Suprapubic skin (tissue), 4 donors: Measurements from ENCODE around the gene OSBPL6.

Source experiments
- EP300 ChIP-seq: sonication (generic); formaldehyde crosslinking; IDR thresholded peaks from one replicate; pipeline ENCODE4 v1.6.1; 2017; ENCODE audit warnings: antibody characterized with exemption
- POLR2A ChIP-seq, 2 donors: fragments of 450-650 bp; IDR thresholded peaks; one replicate each; pipeline ENCODE4 v1.6.1; 2017; ENCODE audit warnings: antibody characterized with exemption in 2 of 2, mild to moderate bottlenecking in 2 of 2, moderate library complexity in 2 of 2
- POLR2AphosphoS5 ChIP-seq, 3 donors: sonication (generic); formaldehyde crosslinking; IDR thresholded peaks; one replicate each; pipeline ENCODE4 v1.6.1; 2017; ENCODE audit warnings: antibody characterized with exemption in 3 of 3
- TF ChIP-seq, protein P1 (sequence below), 2 donors: fragments of 200-600 bp in 1 of 2; fragments of 450-650 bp in 1 of 2; sonication (generic) in 1 of 2; IDR thresholded peaks; one replicate each; pipeline ENCODE4 v1.5.1; 2016 to 2019; ENCODE audit warnings: antibody characterized with exemption in 2 of 2, mild to moderate bottlenecking in 1 of 2, moderate library complexity in 1 of 2

DNA sequence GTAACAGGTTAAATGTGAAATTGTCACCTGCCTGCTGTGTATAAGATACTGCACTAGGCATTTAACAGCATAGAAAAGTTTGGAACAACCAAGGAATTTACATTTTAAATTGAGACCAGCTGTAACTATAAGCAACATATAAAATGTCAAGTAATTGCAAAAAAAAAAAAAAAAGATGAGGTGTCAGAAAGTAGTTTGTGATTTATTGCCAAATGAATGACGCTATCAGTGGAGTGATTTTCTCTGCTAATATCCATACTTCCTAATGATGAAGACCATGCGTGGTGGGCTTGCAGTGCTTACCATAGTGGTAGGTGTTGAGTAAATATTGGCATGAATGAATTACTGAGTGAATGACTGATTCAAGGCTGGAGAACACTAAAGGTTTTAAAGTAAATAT lies 73.3 kb downstream of the OSBPL6 start:
- TF ChIP-seq, protein P1, sequence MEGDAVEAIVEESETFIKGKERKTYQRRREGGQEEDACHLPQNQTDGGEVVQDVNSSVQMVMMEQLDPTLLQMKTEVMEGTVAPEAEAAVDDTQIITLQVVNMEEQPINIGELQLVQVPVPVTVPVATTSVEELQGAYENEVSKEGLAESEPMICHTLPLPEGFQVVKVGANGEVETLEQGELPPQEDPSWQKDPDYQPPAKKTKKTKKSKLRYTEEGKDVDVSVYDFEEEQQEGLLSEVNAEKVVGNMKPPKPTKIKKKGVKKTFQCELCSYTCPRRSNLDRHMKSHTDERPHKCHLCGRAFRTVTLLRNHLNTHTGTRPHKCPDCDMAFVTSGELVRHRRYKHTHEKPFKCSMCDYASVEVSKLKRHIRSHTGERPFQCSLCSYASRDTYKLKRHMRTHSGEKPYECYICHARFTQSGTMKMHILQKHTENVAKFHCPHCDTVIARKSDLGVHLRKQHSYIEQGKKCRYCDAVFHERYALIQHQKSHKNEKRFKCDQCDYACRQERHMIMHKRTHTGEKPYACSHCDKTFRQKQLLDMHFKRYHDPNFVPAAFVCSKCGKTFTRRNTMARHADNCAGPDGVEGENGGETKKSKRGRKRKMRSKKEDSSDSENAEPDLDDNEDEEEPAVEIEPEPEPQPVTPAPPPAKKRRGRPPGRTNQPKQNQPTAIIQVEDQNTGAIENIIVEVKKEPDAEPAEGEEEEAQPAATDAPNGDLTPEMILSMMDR (IDR thresholded peaks at IDR 0.05): no peak
- no peak for TF ChIP-seq POLR2A (IDR thresholded peaks at IDR 0.05)
- no peak for TF ChIP-seq POLR2AphosphoS5 (IDR thresholded peaks at IDR 0.05)
- TF ChIP-seq EP300: no peak
